Mesenchymal stem cell (in vitro differentiated cells and primary cell): Measurements from ENCODE around the gene CDSN.

Experiments
- DNase-seq: peaks from one replicate; pipeline ENCODE4 v3.0.0-alpha.2; 2013
- H2AFZ ChIP-seq: one replicate; pipeline ENCODE4 v1.6.1; 2013; ENCODE audit warnings: low read depth, mild to moderate bottlenecking, control low read depth, inconsistent platforms, low read length, moderate library complexity
- H2AK5ac ChIP-seq: 2 replicates; pipeline ENCODE4 v1.6.1; 2013; ENCODE audit warnings: low read length, moderate library complexity, mild to moderate bottlenecking, inconsistent platforms; ENCODE audit not compliant: severe bottlenecking
- H2BK120ac ChIP-seq: one replicate; pipeline ENCODE4 v1.6.1; 2013; ENCODE audit warnings: low read depth, mild to moderate bottlenecking, inconsistent platforms, low read length, moderate library complexity
- H2BK12ac ChIP-seq, 2 experiments: one replicate each; pipeline ENCODE4 v1.6.1; 2013; ENCODE audit warnings: inconsistent platforms in 2 of 2, low read length in 2 of 2, mild to moderate bottlenecking in 2 of 2, moderate library complexity in 2 of 2, control low read depth in 1 of 2
- H2BK15ac ChIP-seq: one replicate; pipeline ENCODE4 v1.6.1; 2013; ENCODE audit warnings: mild to moderate bottlenecking, low read depth, inconsistent platforms; ENCODE audit not compliant: poor library complexity, severe bottlenecking
- H2BK5ac ChIP-seq: 2 replicates; pipeline ENCODE4 v1.6.1; 2013; ENCODE audit warnings: low read depth, mild to moderate bottlenecking, low read length, control low read depth, inconsistent platforms; ENCODE audit not compliant: poor library complexity, severe bottlenecking
- H3K14ac ChIP-seq, 2 experiments: one replicate each; pipeline ENCODE4 v1.6.1; 2013; ENCODE audit warnings: inconsistent platforms in 2 of 2, low read length in 2 of 2, control low read depth in 1 of 2, mild to moderate bottlenecking in 1 of 2, moderate library complexity in 1 of 2
- H3K18ac ChIP-seq, 2 experiments: one replicate each; pipeline ENCODE4 v1.6.1; 2013; ENCODE audit warnings: inconsistent platforms in 2 of 2, low read length in 2 of 2, control low read depth in 1 of 2, low read depth in 1 of 2, mild to moderate bottlenecking in 1 of 2
- H3K23ac ChIP-seq, 2 experiments: one replicate each; pipeline ENCODE4 v1.6.1; 2013; ENCODE audit warnings: inconsistent platforms in 2 of 2, low read length in 2 of 2, mild to moderate bottlenecking in 2 of 2, moderate library complexity in 2 of 2, control low read depth in 1 of 2
- H3K27ac ChIP-seq: 2 replicates; pipeline ENCODE4 v1.5.1; 2013; ENCODE audit warnings: mild to moderate bottlenecking, moderate library complexity, low read length, control low read depth, inconsistent platforms; ENCODE audit not compliant: poor library complexity, severe bottlenecking
- H3K27me3 ChIP-seq, 2 experiments: 2 replicates each; pipeline versions ENCODE4 v1.6.1 to v1.7.0; 2013; ENCODE audit warnings: low read length in 2 of 2, mild to moderate bottlenecking in 2 of 2, moderate library complexity in 2 of 2, control low read depth in 1 of 2, inconsistent platforms in 1 of 2; ENCODE audit not compliant: control insufficient read depth in 1 of 2, insufficient read depth in 1 of 2
- H3K36me3 ChIP-seq, 2 experiments: 2 replicates each; pipeline versions ENCODE4 v1.6.1 to v1.7.0; 2013; ENCODE audit warnings: low read length in 2 of 2, control low read depth in 1 of 2, inconsistent platforms in 1 of 2, low read depth in 1 of 2, mild to moderate bottlenecking in 1 of 2; ENCODE audit not compliant: insufficient read depth in 2 of 2, control insufficient read depth in 1 of 2
- H3K4ac ChIP-seq, 2 experiments: one replicate each; pipeline ENCODE4 v1.6.1; 2013; ENCODE audit warnings: inconsistent platforms in 2 of 2, low read length in 2 of 2, mild to moderate bottlenecking in 2 of 2, moderate library complexity in 2 of 2, control low read depth in 1 of 2, low read depth in 1 of 2
- H3K4me1 ChIP-seq: 2 replicates; pipeline ENCODE4 v1.6.1; 2013; ENCODE audit warnings: low read depth, low read length, control low read depth; ENCODE audit not compliant: control insufficient read depth, insufficient read depth
- H3K4me2 ChIP-seq: 2 replicates; pipeline ENCODE4 v1.6.1; 2013; ENCODE audit warnings: low read length, mild to moderate bottlenecking, inconsistent platforms; ENCODE audit not compliant: poor library complexity, severe bottlenecking
- H3K4me3 ChIP-seq, 2 experiments: 2 replicates each; pipeline versions ENCODE4 v1.5.1 to v1.7.0; 2013; ENCODE audit warnings: low read length in 2 of 2, mild to moderate bottlenecking in 2 of 2, control low read depth in 1 of 2, low read depth in 1 of 2; ENCODE audit not compliant: insufficient read depth in 1 of 2
- H3K79me1 ChIP-seq: replicated peaks from 2 replicates; pipeline ENCODE4 v1.6.1; 2013; ENCODE audit warnings: mild to moderate bottlenecking, control low read depth, low read length, inconsistent platforms; ENCODE audit not compliant: poor library complexity, severe bottlenecking
- H3K9ac ChIP-seq: 2 replicates; pipeline ENCODE4 v1.7.0; 2013; ENCODE audit warnings: mild to moderate bottlenecking, low read length, moderate library complexity
- H3K9me3 ChIP-seq: 2 replicates; pipeline ENCODE4 v1.7.0; 2013; ENCODE audit warnings: mild to moderate bottlenecking, low read length; ENCODE audit not compliant: control insufficient read depth
- H4K8ac ChIP-seq: one replicate; pipeline ENCODE4 v1.6.1; 2013; ENCODE audit warnings: inconsistent platforms, mild to moderate bottlenecking, low read length, moderate library complexity
- H4K91ac ChIP-seq: one replicate; pipeline ENCODE4 v1.6.1; 2013; ENCODE audit warnings: mild to moderate bottlenecking, low read length, inconsistent platforms
- WGBS: methylation state at CpG from one replicate; pipeline ENCODE4 v1.1.7; 2013; ENCODE audit warnings: mixed read lengths; 5-methylcytosine and 5-hydroxymethylcytosine counted together

CDSN gene

DNA sequence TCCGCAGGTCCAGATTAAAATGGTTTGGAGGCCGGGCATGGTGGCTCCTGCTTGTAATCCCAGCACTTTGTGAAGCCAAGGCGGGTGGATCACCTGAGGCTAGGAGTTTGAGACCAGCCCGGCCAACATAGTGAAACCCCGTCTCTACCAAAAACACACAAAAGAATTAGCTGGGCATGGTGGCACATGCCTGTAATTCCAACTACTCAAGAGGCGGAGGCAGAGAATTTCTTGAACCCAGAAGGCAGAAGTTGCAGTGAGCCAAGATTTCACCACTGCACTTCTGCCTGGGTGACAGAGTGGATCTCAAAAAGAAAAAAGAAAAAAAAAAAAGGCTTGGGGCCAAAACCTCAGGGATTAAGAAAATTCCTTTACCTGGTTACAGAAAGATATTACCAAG, 38.4 kb downstream of the CDSN start:
- H3K18ac ChIP-seq, result no peak overlapping the region
- H3K27ac ChIP-seq, result no peak overlapping the region
- H3K23ac ChIP-seq, result no peak overlapping the region
- no peak overlapping the region for H3K4ac ChIP-seq
- 92% methylated on average over 6 of the region's 6 CpGs for WGBS
- no peak overlapping the region for H2BK120ac ChIP-seq
- peak overlapping the region in 1 of 2 experiments; percentile 9 for H3K14ac ChIP-seq
- no peaks in the 10 kb centered on the region for H3K36me3 ChIP-seq
- H3K27me3 ChIP-seq, result no peaks in the 10 kb centered on the region
- H2BK15ac ChIP-seq, result no peak overlapping the region
- H2BK5ac ChIP-seq, result no peak overlapping the region
- no peaks in the 10 kb centered on the region for H3K9me3 ChIP-seq
- no peaks in the 10 kb centered on the region for H3K79me1 ChIP-seq
- no peak overlapping the region for H3K4me2 ChIP-seq
- H3K9ac ChIP-seq, result no peak overlapping the region
- H4K8ac ChIP-seq, result no peak overlapping the region
- peaks cover 3% of the 10 kb centered on the region for H3K4me1 ChIP-seq
- no peak overlapping the region for H3K4me3 ChIP-seq
- DNase-seq, result no peak
- no peak overlapping the region for H2BK12ac ChIP-seq
- no peak overlapping the region for H2AFZ ChIP-seq
- no peak overlapping the region for H2AK5ac ChIP-seq
- no peak overlapping the region for H4K91ac ChIP-seq

DNA sequence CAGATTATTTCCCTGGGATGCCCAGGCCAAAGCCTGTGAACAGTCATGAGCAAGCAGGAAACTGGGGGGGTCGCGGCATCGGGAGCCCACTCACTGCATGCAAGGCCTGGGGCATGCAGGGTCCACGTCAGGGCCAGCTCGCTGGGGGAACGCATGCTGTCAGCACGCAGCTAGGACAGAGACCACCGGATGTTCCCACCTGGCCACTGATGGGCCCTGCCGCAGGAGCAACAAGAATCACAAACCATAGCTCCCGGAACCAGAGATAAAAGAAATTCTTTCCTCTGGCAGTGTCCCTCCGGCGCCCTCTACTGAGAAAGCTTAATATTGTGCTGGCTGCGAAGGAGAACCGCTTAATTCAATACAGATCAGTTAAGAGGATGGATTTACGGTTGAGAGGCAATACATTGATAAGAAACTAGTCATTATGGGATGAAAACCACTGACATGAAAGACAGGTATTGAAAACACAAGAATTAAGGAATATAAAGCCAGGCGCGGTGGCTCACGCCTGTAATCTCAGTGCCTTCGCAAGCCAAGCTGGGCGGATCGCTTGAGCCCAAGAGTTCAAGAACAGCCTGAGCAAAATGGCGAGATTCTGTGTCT, 40.5 kb downstream of the CDSN start:
- no peak overlapping the region for H2AFZ ChIP-seq
- no peaks in the 10 kb centered on the region for H3K79me1 ChIP-seq
- no peaks in the 10 kb centered on the region for H3K9me3 ChIP-seq
- DNase-seq, result peak; percentile 72
- no peak overlapping the region for H3K23ac ChIP-seq
- H3K4ac ChIP-seq, result no peak overlapping the region
- H4K8ac ChIP-seq, result peak overlapping the region; percentile 69
- WGBS, result 36% methylated on average over 22 of the region's 22 CpGs
- H4K91ac ChIP-seq, result no peak overlapping the region
- H2AK5ac ChIP-seq, result no peak overlapping the region
- H2BK120ac ChIP-seq, result no peak overlapping the region
- H3K4me2 ChIP-seq, result peak overlapping the region; percentile 25
- H3K27me3 ChIP-seq, result no peaks in the 10 kb centered on the region
- H3K9ac ChIP-seq, result peak overlapping the region; percentile 72
- H3K18ac ChIP-seq, result peak overlapping the region in 1 of 2 experiments; percentile 5
- peak overlapping the region in 1 of 2 experiments; percentile 63 for H2BK12ac ChIP-seq
- no peaks in the 10 kb centered on the region for H3K36me3 ChIP-seq
- no peak overlapping the region for H3K27ac ChIP-seq
- H2BK5ac ChIP-seq, result no peak overlapping the region
- peak overlapping the region in 1 of 2 experiments; percentile 22 for H3K4me3 ChIP-seq
- H3K14ac ChIP-seq, result peak overlapping the region in 1 of 2 experiments; percentile 20
- peaks cover 3% of the 10 kb centered on the region for H3K4me1 ChIP-seq
- no peak overlapping the region for H2BK15ac ChIP-seq

GRCh38 chr6:31076611-31077010, 43.6 kb downstream of the CDSN start:
- Histone ChIP-seq H3K14ac (no peak overlapping the region), H2BK120ac (no peak overlapping the region), H2BK15ac (no peak overlapping the region), H3K27me3 (no peaks in the 10 kb centered on the region), H3K4me1 (peaks cover 10% of the 10 kb centered on the region), H3K9me3 (no peaks in the 10 kb centered on the region), H3K4ac (no peak overlapping the region), H2BK12ac (no peak overlapping the region), H2BK5ac (no peak overlapping the region), H2AFZ (no peak overlapping the region), H4K8ac (no peak overlapping the region), H4K91ac (no peak overlapping the region), H2AK5ac (peak overlapping the region; percentile 44), H3K18ac (no peak overlapping the region), H3K9ac (no peak overlapping the region), H3K4me2 (no peak overlapping the region), H3K36me3 (no peaks in the 10 kb centered on the region), H3K4me3 (no peak overlapping the region), H3K27ac (no peak overlapping the region), H3K23ac (no peak overlapping the region), H3K79me1 (no peaks in the 10 kb centered on the region)
- over 99% methylated on average over 4 of the region's 4 CpGs for WGBS
- no peak for DNase-seq

- Histone ChIP-seq H3K4me1 (peaks cover 10% of the 10 kb centered on the region), H3K4me2 (no peak overlapping the region)
- WGBS, result 71% methylated on average over 1 of the region's 1 CpG
These were observed 44.7 kb downstream of the CDSN start for GRCh38 chr6:31075528-31075927.

More at GRCh38 chr6:31075528-31075927, 44.7 kb downstream of the CDSN start:
- H3K18ac ChIP-seq, result no peak overlapping the region
- peak overlapping the region; percentile 16 for H3K9ac ChIP-seq
- H4K8ac ChIP-seq, result no peak overlapping the region
- H2BK120ac ChIP-seq, result no peak overlapping the region
- H3K4me3 ChIP-seq, result no peak overlapping the region
- no peak overlapping the region for H2BK15ac ChIP-seq
- no peak overlapping the region for H2AFZ ChIP-seq
- H3K27me3 ChIP-seq, result no peaks in the 10 kb centered on the region
- H2BK12ac ChIP-seq, result no peak overlapping the region
- no peak overlapping the region for H3K4ac ChIP-seq
- no peak overlapping the region for H3K23ac ChIP-seq
- H2AK5ac ChIP-seq, result no peak overlapping the region
- no peaks in the 10 kb centered on the region for H3K9me3 ChIP-seq
- no peaks in the 10 kb centered on the region for H3K79me1 ChIP-seq
- peak; percentile 41 for DNase-seq
- no peak overlapping the region for H3K27ac ChIP-seq
- no peak overlapping the region for H3K14ac ChIP-seq
- H3K36me3 ChIP-seq, result no peaks in the 10 kb centered on the region
- H4K91ac ChIP-seq, result no peak overlapping the region
- H2BK5ac ChIP-seq, result no peak overlapping the region
